Measurements from ENCODE around the gene LCE1E. TPM values are rescaled to one million over a fixed set of nuclear protein-coding genes. Genes with fewer than 3 reads are reported as not detected.

LCE1E gene
- total RNA-seq, 1 donor from 2014 or later = not detected

- H3K27me3 Mint-ChIP-seq (ENCODE audit: unreplicated experiment) = no peaks in the 10 kb centered on the region
- H3K9me3 Mint-ChIP-seq (ENCODE audit: unreplicated experiment) = peaks cover 32% of the 10 kb centered on the region
- no peaks in the 10 kb centered on the region for H3K36me3 Mint-ChIP-seq (ENCODE audit: unreplicated experiment)
- no peak overlapping the region for H3K4me3 Mint-ChIP-seq (ENCODE audit: unreplicated experiment)
- TF ChIP-seq CTCF (IDR thresholded peaks at IDR 0.05) = no peak
- DNase-seq (ENCODE audit: extremely low spot score, unreplicated experiment) = no peak
- no peak overlapping the region for H3K27ac Mint-ChIP-seq (ENCODE audit: unreplicated experiment)
- H3K4me1 Mint-ChIP-seq (ENCODE audit: unreplicated experiment) = no peaks in the 10 kb centered on the region
Measured at GRCh38 chr1:152756872-152757271, 29.2 kb upstream of the LCE1E start.

GRCh38 chr1:152757747-152758146, 28.3 kb upstream of the LCE1E start, which contains the start of gene KPRP:
KPRP (plus strand) TSS chr1:152758025; CDS start chr1:152759589, 1,564 bp downstream.
- Mint-ChIP-seq H3K9me3 (ENCODE audit: unreplicated experiment) (peaks cover 33% of the 10 kb centered on the region), H3K27me3 (ENCODE audit: unreplicated experiment) (no peaks in the 10 kb centered on the region), H3K4me3 (ENCODE audit: unreplicated experiment) (no peak within 1 kb of the TSS), H3K36me3 (ENCODE audit: unreplicated experiment) (no peaks in the 10 kb centered on the region), H3K4me1 (ENCODE audit: unreplicated experiment) (no peaks in the 10 kb centered on the region), H3K27ac (ENCODE audit: unreplicated experiment) (no peak within 1 kb of the TSS)
- no peak for DNase-seq (ENCODE audit: extremely low spot score, unreplicated experiment)
- TF ChIP-seq CTCF (IDR thresholded peaks at IDR 0.05) = no peak

GRCh38 chr1:152758636-152759035, 27.4 kb upstream of the LCE1E start:
- Mint-ChIP-seq H3K36me3 (ENCODE audit: unreplicated experiment) (no peaks in the 10 kb centered on the region), H3K9me3 (ENCODE audit: unreplicated experiment) (peaks cover 30% of the 10 kb centered on the region)

GRCh38 chr1:152759453-152760173, 26.4 kb upstream of the LCE1E start:
- H3K27ac Mint-ChIP-seq (ENCODE audit: unreplicated experiment) = no peak overlapping the region
- H3K9me3 Mint-ChIP-seq (ENCODE audit: unreplicated experiment) = peaks cover 30% of the 10 kb centered on the region
- no peaks in the 10 kb centered on the region for H3K4me1 Mint-ChIP-seq (ENCODE audit: unreplicated experiment)
- H3K27me3 Mint-ChIP-seq (ENCODE audit: unreplicated experiment) = no peaks in the 10 kb centered on the region
- H3K4me3 Mint-ChIP-seq (ENCODE audit: unreplicated experiment) = no peak overlapping the region
- no peaks in the 10 kb centered on the region for H3K36me3 Mint-ChIP-seq (ENCODE audit: unreplicated experiment)
- no peak for DNase-seq (ENCODE audit: extremely low spot score, unreplicated experiment)
- no peak for TF ChIP-seq CTCF (IDR thresholded peaks at IDR 0.05)

More at GRCh38 chr1:152758636-152759035, 27.4 kb upstream of the LCE1E start:
- Mint-ChIP-seq H3K27ac (ENCODE audit: unreplicated experiment) (no peak overlapping the region), H3K4me3 (ENCODE audit: unreplicated experiment) (no peak overlapping the region), H3K27me3 (ENCODE audit: unreplicated experiment) (no peaks in the 10 kb centered on the region), H3K4me1 (ENCODE audit: unreplicated experiment) (no peaks in the 10 kb centered on the region)
- TF ChIP-seq CTCF (IDR thresholded peaks at IDR 0.05) = no peak
- DNase-seq (ENCODE audit: extremely low spot score, unreplicated experiment) = no peak

- Mint-ChIP-seq H3K4me1 (ENCODE audit: unreplicated experiment) (no peaks in the 10 kb centered on the region), H3K4me3 (ENCODE audit: unreplicated experiment) (no peak overlapping the region), H3K27ac (ENCODE audit: unreplicated experiment) (no peak overlapping the region), H3K27me3 (ENCODE audit: unreplicated experiment) (no peaks in the 10 kb centered on the region), H3K9me3 (ENCODE audit: unreplicated experiment) (peaks cover 29% of the 10 kb centered on the region), H3K36me3 (ENCODE audit: unreplicated experiment) (no peaks in the 10 kb centered on the region)
- no peak for DNase-seq (ENCODE audit: extremely low spot score, unreplicated experiment)
- no peak for TF ChIP-seq CTCF (IDR thresholded peaks at IDR 0.05)
Measured at GRCh38 chr1:152760551-152761190, 25.4 kb upstream of the LCE1E start.

All from osteocyte (in vitro differentiated cells).